GM23248 (cell line): Measurements from ENCODE around the gene PCDHA12.

ENCODE experiments used
- EZH2 ChIP-seq: fragments of 200-600 bp; sonication (generic); IDR thresholded peaks from 2 replicates; pipeline ENCODE4 v1.6.1; 2018; ENCODE audit warnings: antibody characterized with exemption, mild to moderate bottlenecking; ENCODE audit not compliant: insufficient read depth, poor library complexity, severe bottlenecking
- EZH2phosphoT487 ChIP-seq: fragments of 200-600 bp; sonication (generic); IDR thresholded peaks from 2 replicates; pipeline ENCODE4 v1.6.1; 2018; ENCODE audit warnings: antibody characterized with exemption, moderate library complexity, mild to moderate bottlenecking, low read depth; ENCODE audit not compliant: insufficient read depth

DNA sequence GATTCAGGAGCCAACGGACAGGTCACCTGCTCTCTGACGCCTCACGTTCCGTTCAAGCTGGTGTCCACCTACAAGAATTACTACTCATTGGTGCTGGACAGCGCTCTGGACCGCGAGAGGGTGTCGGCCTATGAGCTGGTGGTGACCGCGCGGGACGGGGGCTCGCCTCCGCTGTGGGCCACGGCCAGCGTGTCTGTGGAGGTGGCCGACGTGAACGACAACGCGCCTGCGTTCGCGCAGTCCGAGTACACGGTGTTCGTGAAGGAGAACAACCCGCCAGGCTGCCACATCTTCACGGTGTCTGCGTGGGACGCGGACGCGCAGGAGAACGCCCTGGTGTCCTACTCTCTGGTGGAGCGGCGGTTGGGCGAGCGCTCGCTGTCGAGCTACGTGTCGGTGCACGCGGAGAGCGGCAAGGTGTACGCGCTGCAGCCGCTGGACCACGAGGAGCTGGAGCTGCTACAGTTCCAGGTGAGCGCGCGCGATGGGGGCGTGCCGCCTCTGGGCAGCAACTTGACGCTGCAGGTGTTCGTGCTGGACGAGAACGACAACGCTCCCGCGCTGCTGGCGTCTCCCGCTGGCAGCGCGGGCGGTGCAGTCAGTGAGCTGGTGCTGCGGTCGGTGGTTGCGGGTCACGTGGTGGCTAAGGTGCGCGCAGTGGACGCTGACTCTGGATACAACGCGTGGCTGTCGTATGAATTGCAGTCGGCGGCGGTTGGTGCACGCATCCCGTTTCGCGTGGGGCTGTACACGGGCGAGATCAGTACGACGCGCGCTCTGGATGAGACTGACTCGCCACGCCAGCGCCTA, 17.7 kb upstream of the PCDHA12 start:
- TF ChIP-seq EZH2phosphoT487 = no peak
- no peak for TF ChIP-seq EZH2
